Stimulated activated CD4-positive, alpha-beta T cell treated with anti-CD3 and anti-CD28 coated beads, Interleukin-15, amount 100 ng/mL, for 48 hours (primary cell): ENCODE results near the gene NSF.
"Not testable (repeated sequence)": the region's sequence is repeated elsewhere in the genome, so short reads cannot be mapped to it uniquely, and the experiment has no call there.

Experiments used
- DNase-seq, 2 donors: peaks; one replicate each; pipeline ENCODE4 v3.0.0-alpha.2; 2020; ENCODE audit warnings: low read depth in 2 of 2

NSF gene

DNA sequence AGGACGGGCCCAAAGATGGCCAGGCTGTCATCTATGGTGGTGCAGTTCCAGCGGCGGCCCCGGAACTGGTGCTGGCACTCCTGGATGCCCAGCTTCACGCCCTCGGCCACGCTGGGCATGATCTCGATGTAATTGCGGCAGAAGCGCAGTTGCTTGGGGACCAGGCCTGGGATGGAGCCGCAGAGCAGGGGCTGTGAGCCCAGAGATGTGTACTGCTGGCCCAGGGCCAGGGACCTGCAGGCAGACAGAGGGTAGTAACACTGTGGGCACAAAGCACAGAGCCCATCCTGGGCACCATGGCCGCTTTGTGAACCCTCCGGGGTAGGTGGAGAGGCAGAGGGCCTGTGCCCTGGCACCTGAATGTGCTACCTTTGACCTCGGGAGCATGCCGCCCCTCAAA lies 183.2 kb downstream of the NSF start:
- no peak for DNase-seq

DNA sequence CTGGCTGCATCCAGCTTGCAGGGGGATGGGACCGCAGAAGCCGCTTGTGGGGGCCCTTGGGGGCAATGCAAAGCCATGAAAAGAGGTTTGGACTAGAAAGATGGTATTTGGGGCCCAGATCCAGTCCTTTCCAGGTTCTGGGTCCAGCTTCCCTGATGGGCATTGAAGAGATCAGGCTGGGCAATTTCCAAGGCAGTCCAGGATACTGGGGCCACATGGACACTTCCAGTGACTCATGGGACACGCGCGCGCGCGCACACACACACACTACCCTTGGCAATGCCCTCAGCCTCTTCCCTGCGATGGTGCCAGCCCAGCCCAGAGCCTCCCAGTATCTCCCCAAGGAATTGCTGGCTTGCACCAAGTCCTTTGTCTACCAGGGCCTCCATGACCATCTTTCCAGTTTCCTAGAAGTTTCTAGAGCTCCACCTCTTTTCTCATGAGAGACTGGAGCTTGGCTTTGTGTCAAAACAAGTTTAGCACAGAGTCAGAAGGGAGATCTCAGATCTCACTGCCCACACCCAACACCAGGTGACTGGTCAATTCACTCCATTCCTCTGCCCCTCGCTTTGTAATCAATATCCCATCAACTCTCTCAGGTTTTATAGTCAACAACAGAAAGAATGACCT lies 183.8 kb downstream of the NSF start:
- DNase-seq, result no peak

DNA sequence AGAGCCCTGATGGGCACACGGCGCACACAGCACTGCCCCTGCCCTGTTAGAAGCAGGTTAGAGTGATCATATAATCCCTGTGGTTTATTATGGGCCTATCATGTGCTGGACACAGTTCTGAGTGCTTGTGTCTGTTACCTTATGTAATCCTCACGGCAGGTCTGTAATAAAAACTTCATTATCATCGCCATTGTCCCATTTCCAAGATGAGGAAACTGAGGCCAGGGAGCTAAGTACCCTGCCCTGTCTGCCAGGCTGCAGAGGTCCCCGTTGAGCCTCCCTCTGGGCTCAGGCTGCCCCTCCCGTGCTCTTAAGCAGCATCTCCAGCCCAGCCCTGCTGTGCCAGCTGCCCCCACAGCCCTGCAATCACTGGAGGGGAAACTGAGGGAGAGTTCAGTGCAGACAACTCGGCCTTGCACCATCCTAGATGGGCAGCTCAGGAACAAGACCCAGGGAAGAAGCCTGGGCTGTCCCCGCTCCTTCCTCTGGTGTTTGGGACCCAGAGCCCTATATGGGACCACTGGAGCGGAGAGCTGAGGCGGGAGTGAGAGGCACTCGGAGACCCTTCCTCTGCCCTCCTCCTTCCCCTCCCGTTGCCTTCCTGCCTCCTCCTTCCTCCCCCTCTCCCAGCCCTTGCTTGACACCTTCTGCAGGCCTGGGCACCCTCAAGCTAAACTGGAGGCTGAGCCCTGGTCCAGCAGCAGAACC lies 186.0 kb downstream of the NSF start:
- DNase-seq, result no peak

DNA sequence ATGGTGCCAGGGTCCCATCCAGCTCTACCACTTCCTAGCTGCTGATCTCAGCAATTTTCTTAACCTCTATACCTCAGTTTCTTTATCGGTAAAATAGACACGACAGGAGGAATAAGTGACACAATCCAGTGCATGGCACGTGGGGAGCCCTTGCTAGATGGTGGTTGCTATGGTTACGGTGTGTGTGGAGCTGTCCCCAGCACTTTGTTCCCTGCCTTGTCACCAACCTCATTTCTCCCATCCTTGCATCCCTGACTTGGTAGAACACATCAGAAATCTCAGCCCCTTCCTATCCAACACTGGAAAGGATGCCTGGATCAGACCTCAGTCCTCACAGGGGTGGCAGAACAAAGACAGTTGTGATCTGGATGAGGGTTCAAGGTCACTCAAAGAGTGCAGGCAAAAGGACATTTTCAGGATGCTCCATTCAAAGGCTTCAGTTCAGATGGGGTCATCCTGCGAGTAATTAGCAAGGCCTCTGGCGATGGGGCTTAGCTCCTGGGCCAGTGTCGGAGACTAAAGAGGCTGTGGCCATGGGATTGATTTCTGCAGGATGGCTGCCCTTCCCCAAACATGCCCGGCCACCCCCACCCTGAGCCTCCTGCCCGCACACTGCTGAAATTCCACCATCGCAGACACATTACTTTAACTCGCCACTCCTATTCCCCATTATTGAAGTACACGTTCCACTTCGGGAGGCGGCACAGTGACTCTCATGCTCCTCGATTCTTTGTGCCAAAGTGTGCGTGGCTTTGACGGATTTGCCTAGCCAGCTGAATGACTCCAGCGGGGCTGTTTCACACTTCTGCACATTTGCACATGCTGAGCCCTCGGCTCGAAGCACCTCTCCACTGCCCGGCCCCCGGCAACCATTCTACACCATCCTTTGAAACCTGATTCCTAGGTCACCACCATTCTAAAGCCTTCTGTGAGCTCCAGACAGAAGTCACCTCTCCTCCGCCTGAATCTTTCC lies 187.8 kb downstream of the NSF start:
- no peak for DNase-seq

DNA sequence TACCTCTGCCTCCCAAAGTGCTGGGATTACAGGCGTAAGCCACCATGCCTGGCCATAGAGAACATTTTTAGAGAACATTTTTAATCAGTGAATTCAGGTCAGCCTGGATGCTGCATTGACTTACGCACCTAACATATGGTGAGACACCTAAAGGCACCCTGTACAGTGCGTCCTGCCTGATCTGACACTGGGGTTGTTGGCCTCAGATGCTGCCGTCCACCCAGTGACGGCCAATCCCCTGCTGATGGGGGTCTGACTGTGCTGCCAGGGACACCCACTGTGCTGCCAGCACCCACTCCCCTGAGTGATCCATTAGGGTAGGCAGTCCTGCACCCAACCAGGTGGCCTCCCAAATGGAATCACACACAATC lies 189.5 kb downstream of the NSF start:
- no peak for DNase-seq

DNA sequence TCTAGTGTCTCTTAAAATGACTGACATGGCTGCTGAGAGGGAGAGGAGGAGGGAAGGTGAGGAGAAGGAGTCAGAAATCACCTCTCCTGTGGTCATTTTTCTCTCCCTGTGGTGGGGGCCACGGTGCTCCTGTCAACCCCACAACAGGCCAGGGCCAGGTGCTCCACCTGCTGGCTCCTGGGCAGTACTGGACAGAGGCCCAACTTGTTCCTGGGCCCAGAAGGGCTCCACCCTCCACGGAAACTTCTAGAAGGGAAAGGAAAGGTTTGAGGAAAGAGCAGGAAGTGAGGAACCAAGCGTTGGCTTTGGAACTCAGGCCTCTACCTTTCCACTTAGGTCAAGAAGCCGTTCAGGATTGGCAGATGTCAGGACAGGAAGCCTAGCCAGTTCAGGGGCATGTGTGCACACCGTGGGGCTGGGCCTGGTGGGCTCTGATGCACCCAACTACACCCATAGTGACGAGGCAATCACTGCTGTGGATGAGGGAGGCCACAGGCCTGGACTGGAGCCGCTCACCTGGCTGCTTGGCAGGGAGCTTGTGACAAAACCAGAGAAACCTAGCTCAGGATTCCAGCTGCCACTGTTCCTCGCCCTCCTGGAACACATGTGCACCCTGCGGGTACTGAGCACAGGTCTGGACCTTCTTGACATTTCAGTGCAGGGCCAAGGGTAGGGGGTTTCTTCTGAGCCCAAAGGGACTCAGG lies 191.9 kb downstream of the NSF start:
- DNase-seq, result no peak

DNA sequence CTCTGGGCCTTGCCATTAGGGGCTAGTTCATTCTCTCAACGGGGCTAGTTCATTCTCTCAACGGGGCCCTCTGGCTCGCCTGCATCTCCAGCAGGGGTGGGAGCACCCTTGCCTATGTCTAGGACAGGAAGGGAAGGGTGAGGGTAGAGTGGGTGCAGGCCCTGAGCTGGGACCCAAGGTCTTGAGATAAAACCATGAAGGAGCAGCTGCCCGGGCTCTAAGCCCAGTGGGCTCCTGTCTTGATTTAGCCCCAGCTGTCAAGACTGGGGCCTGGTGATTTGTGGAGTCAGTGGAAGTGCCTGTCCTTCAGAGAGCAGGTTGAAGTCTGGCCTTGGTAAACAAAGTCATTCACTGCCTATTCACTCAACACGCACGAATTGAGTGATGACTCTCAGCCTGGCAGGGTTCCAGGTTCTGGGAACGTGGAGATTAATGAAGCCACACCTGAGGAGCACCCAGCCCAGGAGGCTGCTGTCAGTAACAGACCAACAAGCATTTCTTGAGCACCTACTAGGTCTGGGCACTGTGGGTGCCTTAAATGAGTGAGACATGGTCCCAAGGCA lies 192.6 kb downstream of the NSF start:
- DNase-seq, result no peak

DNA sequence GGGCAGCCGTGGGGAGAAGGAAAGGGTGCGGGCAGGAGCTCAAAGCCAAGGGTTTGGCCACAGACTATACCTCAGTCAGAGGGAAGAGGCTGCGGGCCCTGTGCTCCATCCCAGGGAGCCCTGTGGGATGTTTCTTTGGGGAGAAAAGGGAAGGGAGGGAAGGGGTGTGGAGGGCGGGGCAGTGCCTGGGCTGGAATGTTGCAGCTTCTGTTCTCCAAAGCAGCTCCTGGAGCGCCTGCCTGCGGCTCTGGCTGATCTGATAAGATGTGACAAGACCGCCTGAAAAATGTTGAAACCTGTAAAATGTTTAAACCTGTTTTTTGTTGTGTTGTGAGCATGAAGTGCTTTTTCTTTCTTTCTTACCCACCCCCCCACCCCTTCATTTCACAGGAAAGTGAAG lies 195.2 kb downstream of the NSF start:
- DNase-seq, result no peak

DNA sequence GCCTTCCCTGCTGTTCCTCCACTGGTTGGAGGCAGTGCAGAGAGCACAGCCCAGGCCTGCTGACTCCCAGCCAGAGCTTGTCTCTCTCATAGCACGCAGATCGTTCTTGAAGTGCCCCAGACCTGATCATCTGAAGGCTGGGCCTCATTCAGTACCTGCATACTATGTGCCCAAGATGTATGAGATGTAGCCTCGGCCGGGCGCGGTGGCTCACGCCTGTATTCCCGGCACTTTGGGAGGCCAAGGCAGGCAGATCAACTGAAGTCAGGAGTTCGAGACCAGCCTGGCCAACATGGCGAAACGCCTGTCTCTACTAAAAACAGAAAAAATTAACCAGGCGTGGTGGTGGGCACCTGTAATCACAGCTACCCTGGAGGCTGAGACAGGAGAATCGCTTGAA lies 197.0 kb downstream of the NSF start:
- DNase-seq, result no peak

DNA sequence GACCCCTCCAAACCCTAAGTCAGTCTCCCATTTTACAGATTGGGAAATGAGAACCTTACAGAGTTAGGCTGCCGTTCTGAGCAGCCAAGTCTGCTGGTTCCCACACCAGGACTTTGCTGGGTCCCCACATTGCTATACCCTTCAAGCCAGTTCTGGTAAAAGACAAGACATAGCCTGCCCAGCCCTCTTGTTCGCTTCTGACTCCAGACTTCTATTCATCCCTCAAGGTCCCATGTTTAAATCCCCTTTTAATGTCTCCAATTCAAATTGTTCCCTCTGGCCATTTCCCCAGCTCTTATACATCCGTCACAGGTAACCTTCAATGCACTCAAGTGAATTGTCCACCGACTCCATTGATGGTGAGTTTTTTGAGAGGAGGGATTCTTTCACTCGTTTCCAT lies 197.8 kb downstream of the NSF start:
- no peak for DNase-seq

DNA sequence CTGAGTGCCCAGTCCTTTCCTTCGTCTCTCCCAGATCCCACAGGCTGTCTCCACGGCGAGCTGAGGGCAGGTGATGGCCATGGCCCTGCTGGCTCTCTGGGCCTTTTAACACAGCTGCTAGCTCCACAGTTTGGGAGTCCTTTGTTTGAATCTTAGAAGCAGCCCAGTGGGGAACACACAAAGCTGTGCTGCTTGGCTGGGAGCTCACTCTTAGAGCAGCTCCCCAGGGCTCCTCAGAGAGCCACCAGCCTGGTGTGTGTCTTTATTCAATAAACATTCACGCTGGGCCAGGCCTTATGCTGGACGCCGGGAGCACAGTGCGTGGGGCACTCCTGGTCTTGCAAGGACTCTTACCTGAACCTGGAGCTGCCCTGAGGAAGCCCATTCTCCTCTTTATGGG lies 198.3 kb downstream of the NSF start:
- no peak for DNase-seq

DNA sequence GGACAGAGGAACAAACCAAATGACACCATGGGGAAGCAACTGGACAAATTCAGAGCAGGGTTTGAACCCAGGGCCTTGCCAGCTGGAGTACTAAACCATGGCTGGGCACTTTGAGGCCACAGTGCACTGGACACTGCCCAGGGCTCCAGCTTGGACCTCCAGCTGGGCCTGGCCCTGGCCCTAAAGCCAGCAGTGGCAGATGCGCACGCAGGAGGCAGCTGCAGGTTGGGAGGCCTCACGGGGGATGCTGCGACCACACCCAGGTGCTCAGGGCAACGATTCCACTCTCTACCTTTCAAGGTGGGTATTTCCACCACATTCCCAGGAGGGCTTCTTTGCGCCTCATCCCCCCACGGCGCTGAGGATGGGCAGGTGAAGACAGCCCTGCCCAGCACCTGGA lies 199.1 kb downstream of the NSF start:
- no peak for DNase-seq

DNA sequence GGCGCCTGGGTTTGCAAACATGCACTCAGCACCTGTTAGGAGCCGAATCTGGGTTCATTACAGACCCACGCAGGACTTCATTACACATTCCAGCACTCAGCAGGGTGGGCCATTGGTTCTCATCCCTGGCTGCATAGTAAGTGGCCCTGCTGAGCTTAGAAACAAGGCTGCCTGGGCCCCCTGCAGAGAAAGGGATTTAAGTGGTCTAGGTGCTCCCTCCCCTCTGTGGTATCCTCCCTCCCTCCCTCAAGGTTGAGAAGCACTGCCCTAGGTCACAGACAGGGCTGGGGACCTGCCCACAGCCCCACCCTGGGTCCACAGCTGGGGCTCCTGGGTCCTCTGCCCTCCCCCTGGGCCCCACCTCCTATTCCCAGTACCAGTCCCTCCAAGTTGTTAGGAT lies 199.7 kb downstream of the NSF start:
- no peak for DNase-seq

DNA sequence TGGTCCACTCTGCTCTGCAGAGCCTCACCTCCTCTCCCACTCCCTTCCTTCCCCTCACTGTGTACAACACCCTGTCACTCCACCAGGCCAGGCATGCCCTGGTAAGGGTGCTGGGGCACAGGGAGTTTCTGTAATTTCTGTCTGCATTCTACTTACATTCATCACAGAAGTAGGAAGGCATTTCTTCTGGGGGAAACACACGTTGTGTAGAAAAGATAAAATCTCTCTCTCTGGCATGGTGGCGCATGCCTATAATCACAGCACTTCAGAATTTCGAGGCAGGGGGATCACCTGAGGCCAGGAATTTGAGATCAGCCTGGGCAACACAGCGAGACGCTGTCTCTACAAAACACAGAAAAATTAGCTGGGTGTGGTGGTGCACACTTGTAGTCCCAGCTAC lies 201.1 kb downstream of the NSF start:
- no peak for DNase-seq

DNA sequence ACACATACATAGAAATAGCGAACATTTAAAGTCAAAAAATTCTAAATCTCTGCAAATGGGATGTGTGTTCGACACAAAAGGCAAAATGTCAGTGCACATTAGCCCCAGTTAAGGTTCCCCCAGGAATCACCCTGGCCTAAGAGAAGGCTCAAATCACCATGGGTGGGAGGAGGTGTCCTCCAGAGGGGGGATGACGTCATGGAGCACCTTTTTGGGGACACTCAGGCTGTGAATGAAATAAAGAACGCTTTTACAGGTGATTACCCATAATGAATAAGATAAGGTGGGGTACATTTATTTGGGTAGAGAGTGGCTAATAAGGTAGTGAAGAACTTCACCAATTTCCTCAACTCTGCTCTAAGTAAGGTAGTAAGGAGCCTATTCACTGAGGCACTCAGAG lies 201.6 kb downstream of the NSF start:
- no peak for DNase-seq

DNA sequence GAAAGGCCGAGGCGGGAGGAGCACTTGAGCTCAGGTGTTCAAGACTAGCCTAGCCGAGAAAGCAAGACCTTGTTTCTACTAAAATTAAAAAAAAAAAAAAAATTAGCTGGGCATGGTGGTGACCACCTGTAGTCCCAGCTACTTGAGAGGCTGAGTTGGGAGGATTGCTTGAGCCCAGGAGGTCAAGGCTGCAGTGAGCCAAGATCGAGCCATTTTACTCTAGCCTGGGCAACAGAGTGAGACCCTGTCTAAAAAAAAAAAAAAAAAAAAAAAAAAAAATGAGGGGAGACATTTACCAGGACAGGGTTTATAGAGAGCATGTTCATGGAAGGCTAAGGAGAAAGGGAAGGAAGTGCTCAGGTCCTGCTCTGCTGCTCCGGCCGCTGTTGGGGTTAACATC lies 202.6 kb downstream of the NSF start:
- DNase-seq, result not testable (repeated sequence)

DNA sequence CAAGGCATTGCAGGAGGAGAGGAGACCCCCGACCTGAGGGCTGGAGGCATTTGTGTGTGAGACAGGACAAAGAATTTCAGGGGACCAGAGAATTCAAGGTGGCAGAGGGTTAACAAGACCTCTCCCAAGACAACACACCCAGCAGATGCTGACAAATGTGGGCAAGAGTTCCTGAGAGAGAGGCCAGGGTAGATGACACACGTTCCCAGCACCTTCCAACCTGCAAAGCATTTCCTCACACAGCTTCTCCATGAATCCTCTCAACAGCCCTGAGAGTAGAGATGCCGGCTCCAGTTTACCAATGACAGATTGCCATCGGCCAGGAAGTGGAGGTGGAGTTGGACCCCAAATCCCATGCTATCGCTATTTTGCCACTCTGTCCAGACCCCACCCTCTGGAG lies 203.1 kb downstream of the NSF start:
- DNase-seq, result no peak

DNA sequence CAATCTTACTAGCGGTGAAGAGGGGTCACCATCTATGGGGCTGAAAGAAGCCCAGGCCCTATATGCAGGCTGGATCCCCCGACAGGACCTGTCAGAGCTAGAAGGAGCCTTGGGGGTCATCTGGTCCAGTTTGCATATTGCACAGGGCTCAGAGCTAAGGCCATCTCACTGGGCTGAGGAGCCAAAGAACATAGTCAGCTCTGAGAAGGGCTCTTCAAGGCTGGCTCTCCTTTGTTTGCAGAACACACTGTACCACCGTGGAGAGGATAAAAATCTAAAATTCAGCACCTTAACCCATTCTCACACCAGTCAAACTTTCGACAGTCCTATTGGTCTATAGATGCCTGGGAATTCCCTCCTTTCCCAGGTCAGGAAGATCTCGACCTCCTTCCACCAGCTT lies 203.8 kb downstream of the NSF start:
- DNase-seq, result no peak

DNA sequence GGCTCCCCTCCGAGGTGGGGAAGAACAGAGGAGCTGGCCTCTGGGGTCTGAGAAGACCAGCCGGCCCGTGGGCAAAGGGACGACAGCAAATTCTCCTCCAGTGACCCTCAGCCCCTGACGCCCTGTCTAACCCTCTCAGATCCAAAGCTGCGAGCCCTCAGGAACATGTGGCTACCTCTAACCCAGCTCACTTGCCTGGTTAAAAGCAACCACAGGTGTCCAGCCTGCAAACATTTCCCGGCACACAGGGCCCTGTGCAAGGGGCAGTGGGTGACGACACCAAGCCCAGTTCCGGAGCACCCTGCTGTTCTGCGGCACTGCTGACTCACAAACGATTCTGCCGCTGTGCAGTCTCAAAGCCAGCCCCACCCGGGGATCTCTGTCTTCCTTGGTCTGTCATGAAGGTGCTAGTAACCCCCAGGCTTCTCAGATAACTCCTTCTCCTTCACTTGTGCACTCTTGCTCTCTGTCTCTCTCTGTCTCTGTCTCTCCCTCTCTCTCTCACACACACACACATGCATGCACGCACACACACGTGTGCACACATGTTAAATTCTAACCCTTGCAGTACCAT lies 205.0 kb downstream of the NSF start:
- DNase-seq, result no peak

DNA sequence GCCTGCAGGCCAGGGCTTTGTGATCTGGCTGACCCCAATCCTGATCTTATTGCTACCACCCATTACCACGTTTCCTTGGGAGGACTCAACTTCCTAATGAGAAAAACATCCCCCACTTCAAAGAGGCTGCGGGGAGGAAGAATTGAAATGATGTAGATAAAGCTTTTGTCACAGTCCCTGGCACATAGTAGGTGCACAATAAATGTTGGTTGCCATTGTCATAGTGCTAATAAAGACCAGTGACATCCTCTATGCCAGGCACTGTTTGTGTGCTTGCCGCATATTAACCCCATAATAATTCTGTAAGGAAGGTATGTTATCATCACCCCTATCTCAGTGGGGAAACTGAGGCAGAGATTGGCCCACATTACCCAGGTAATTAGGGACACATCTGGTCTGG lies 205.6 kb downstream of the NSF start:
- DNase-seq, result no peak

DNA sequence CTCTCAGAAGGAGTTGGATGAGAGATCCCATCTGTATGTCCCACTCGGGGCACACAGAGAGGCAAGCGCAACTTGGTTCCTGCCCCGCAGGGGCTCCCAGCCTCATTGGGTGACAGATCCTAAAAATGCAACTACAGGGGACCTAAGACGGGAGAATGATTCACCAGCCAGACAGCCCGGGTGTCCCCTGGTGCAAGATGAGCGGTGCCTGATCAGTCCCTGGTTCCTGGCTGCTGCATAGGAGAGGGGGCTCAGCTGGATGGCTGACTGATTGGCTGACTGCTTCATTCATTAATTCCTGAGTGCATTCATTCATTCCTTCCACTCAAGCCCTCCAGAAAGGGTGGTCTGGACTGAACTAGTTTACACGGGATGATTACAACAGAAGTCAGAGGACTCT lies 206.1 kb downstream of the NSF start:
- no peak for DNase-seq
